ENCODE results near the gene PLEKHA7. TPM values are rescaled to one million over a fixed set of nuclear protein-coding genes. Genes with fewer than 3 reads are reported as not detected.
"Not testable (repeated sequence)": the region's sequence is repeated elsewhere in the genome, so short reads cannot be mapped to it uniquely, and the experiment has no call there.

Gene PLEKHA7
- total RNA-seq, 1 donor from 2014 or later = 15.6 TPM

DNA sequence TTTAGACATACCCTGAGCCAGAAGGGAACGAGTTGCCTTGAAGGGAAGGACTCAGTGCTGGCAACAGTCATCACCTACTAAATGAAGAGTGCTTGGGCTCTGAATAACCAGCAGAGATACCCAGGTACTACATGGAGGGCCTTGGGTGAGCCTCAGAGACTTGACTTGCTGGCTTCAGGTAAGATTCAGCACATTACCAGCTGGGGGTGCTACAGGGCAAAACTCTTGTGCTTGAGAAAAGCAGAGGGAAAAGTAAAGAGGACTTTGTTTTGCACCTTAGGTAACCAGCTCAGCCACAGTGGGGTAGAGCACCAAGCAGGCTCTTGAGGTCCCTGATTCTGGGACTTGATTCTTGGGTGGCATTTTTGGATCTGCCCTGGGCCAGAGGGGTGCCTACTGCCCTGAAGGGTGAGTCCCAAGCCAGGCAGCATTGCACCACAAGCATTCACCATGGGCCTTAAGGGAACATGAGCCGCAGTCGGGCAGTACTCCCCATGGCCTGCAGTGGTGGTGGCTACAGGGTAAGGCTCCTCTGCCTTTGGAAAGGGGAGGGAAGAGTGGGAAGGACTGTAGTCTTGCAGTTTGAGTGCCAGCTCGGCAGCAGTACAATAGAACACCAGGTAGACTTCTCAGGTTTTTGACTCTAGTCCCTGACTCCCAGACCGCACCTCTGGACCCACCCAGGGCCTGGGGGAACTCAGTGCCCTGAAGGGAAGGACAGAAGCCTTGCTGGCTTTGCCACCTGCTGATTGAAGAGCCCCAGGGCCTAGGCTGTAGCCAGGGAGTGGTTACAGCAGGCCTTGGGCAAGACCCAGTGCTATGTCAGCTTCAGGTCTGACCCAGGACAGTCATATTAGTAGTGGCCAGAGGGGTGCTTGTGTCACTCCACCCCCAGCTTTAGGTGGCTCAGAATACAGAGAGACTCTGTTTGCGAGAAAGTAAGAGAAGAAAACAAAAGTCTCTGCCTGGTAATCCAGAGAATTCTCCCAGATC, 22.7 kb upstream of the PLEKHA7 start:
- H3K36me3 Mint-ChIP-seq (ENCODE audit: unreplicated experiment) = peaks cover 7% of the 10 kb centered on the region
- H3K4me3 Mint-ChIP-seq (ENCODE audit: unreplicated experiment) = no peak overlapping the region
- H3K9me3 Mint-ChIP-seq (ENCODE audit: unreplicated experiment) = peaks cover 18% of the 10 kb centered on the region
- no peak overlapping the region for H3K27ac Mint-ChIP-seq (ENCODE audit: unreplicated experiment)
- TF ChIP-seq, protein P1, sequence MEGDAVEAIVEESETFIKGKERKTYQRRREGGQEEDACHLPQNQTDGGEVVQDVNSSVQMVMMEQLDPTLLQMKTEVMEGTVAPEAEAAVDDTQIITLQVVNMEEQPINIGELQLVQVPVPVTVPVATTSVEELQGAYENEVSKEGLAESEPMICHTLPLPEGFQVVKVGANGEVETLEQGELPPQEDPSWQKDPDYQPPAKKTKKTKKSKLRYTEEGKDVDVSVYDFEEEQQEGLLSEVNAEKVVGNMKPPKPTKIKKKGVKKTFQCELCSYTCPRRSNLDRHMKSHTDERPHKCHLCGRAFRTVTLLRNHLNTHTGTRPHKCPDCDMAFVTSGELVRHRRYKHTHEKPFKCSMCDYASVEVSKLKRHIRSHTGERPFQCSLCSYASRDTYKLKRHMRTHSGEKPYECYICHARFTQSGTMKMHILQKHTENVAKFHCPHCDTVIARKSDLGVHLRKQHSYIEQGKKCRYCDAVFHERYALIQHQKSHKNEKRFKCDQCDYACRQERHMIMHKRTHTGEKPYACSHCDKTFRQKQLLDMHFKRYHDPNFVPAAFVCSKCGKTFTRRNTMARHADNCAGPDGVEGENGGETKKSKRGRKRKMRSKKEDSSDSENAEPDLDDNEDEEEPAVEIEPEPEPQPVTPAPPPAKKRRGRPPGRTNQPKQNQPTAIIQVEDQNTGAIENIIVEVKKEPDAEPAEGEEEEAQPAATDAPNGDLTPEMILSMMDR (IDR thresholded peaks at IDR 0.05) = no peak
- DNase-seq (ENCODE audit: extremely low spot score, unreplicated experiment) = no peak
- peaks cover 12% of the 10 kb centered on the region for H3K27me3 Mint-ChIP-seq (ENCODE audit: unreplicated experiment)
- no peaks in the 10 kb centered on the region for H3K4me1 Mint-ChIP-seq (ENCODE audit: unreplicated experiment)

DNA sequence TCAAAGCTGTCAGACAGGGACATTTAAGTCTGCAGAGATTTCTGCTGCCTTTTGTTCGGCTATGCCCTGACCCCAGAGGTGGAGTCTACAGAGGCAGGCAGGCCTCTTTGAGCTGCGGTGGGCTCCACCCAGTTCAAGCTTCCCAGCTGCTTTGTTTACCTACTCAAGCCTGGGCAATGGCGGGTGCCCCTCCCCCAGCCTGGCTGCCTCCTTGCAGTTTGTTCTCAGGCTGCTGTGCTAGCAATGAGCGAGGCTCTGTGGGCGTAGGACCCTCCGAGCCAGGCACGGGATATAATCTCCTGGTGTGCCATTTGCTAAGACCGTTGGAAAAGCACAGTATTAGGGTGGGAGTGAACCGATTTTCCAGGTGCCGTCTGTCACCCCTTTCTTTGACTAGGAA, 19.8 kb upstream of the PLEKHA7 start:
- H3K4me1 Mint-ChIP-seq (ENCODE audit: unreplicated experiment); H3K4me3 Mint-ChIP-seq (ENCODE audit: unreplicated experiment): not testable (repeated sequence)

DNA sequence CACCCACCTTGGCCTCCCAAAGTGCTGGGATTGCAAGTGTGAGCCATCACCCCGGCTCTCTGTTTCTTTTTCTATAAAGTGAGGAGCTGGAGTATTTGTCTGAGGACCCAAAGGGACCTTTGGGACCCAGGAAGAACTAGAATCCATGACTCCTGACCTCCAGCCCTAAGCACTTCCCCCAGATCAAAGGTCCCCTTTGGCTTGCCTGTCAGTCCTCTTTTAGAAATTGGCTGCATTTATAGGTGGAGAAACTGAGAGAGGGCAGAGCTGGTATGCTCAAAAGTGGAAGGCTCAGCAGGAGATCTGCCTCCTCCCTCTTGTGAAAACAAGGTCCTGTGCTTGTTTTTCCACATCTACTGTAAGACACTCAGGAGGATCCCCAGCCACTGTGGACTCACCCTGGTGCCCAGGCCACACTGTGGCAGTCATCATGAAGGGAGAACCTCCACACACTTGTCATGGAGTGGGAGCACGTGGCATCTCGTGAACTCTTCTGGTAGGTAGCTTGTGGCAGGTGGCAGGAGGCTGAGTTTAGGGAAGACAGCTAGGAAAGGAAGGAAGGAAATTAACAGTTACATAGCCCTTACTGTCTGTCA, 12.4 kb upstream of the PLEKHA7 start:
- no peaks in the 10 kb centered on the region for H3K27me3 Mint-ChIP-seq (ENCODE audit: unreplicated experiment)
- peak overlapping the region; percentile 93 for H3K27ac Mint-ChIP-seq (ENCODE audit: unreplicated experiment)
- peaks cover 2% of the 10 kb centered on the region for H3K36me3 Mint-ChIP-seq (ENCODE audit: unreplicated experiment)

More for the DNA sequence above, 19.8 kb upstream of the PLEKHA7 start:
- H3K9me3 Mint-ChIP-seq (ENCODE audit: unreplicated experiment) = peaks cover 18% of the 10 kb centered on the region
- H3K27ac Mint-ChIP-seq (ENCODE audit: unreplicated experiment); H3K36me3 Mint-ChIP-seq (ENCODE audit: unreplicated experiment); H3K27me3 Mint-ChIP-seq (ENCODE audit: unreplicated experiment): not testable (repeated sequence)
- peak; percentile 68 for DNase-seq (ENCODE audit: extremely low spot score, unreplicated experiment)

DNA sequence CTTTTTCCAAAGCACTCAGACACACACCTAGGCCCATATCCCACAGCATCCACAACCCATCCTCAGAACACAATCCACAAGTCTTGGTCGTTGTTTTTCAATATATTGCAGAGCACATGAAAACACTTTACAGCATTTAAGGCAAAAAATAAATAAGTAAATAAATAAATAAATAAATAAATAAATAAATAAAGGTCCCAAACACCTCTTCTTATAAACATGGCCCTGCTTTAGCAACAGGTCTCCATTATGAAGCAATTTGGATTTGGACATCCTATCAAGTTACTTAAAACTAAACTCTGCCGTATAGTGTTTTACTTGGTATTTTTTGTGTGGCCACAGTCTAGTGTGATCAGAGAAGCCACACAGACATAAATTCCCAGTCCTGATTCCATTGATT, 10.7 kb upstream of the PLEKHA7 start:
- H3K4me3 Mint-ChIP-seq (ENCODE audit: unreplicated experiment) = no peak overlapping the region
- peaks cover 2% of the 10 kb centered on the region for H3K36me3 Mint-ChIP-seq (ENCODE audit: unreplicated experiment)

More for the DNA sequence above, 12.4 kb upstream of the PLEKHA7 start:
- Mint-ChIP-seq H3K4me1 (ENCODE audit: unreplicated experiment) (peaks cover 29% of the 10 kb centered on the region), H3K4me3 (ENCODE audit: unreplicated experiment) (no peak overlapping the region), H3K9me3 (ENCODE audit: unreplicated experiment) (no peaks in the 10 kb centered on the region)
- DNase-seq (ENCODE audit: extremely low spot score, unreplicated experiment) = no peak
- TF ChIP-seq, protein P1 (IDR thresholded peaks at IDR 0.05) = no peak

DNA sequence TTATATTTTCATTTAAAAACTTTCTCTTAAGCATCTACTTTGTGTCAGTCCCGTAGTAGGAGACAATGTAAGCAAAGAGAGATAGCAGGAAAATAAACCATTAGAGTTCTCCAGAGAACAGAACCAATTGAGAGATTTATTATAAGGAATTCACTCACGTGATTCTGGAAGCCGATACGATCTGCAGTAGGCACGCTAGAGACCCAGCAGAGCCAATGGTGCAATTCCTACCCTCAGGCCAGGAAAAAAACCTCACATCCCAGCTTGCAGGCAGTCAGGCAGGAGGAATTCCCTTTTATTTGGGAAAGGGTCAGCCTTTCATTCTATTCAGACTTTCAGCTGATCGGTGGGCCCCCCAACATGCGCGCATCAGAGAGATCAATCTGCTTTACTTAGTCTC, 7.3 kb upstream of the PLEKHA7 start:
- Mint-ChIP-seq H3K36me3 (ENCODE audit: unreplicated experiment) (peaks cover 2% of the 10 kb centered on the region), H3K9me3 (ENCODE audit: unreplicated experiment) (no peaks in the 10 kb centered on the region), H3K4me1 (ENCODE audit: unreplicated experiment) (peaks cover 44% of the 10 kb centered on the region), H3K4me3 (ENCODE audit: unreplicated experiment) (peak overlapping the region; percentile 15), H3K27ac (ENCODE audit: unreplicated experiment) (peak overlapping the region; percentile 87), H3K27me3 (ENCODE audit: unreplicated experiment) (no peaks in the 10 kb centered on the region)
- TF ChIP-seq, protein P1 (IDR thresholded peaks at IDR 0.05) = no peak
- no peak for DNase-seq (ENCODE audit: extremely low spot score, unreplicated experiment)

More for the DNA sequence above, 10.7 kb upstream of the PLEKHA7 start:
- Mint-ChIP-seq H3K27ac (ENCODE audit: unreplicated experiment) (no peak overlapping the region), H3K4me1 (ENCODE audit: unreplicated experiment) (peaks cover 44% of the 10 kb centered on the region), H3K27me3 (ENCODE audit: unreplicated experiment) (no peaks in the 10 kb centered on the region), H3K9me3 (ENCODE audit: unreplicated experiment) (no peaks in the 10 kb centered on the region)
- no peak for DNase-seq (ENCODE audit: extremely low spot score, unreplicated experiment)
- TF ChIP-seq, protein P1 (IDR thresholded peaks at IDR 0.05) = no peak
